Measurements from ENCODE around the gene SLC8A2.

The SLC8A2 gene

GRCh38 chr19:47492137-47492533, 20.4 kb upstream of the SLC8A2 start:
- TF ChIP-seq, protein P1, sequence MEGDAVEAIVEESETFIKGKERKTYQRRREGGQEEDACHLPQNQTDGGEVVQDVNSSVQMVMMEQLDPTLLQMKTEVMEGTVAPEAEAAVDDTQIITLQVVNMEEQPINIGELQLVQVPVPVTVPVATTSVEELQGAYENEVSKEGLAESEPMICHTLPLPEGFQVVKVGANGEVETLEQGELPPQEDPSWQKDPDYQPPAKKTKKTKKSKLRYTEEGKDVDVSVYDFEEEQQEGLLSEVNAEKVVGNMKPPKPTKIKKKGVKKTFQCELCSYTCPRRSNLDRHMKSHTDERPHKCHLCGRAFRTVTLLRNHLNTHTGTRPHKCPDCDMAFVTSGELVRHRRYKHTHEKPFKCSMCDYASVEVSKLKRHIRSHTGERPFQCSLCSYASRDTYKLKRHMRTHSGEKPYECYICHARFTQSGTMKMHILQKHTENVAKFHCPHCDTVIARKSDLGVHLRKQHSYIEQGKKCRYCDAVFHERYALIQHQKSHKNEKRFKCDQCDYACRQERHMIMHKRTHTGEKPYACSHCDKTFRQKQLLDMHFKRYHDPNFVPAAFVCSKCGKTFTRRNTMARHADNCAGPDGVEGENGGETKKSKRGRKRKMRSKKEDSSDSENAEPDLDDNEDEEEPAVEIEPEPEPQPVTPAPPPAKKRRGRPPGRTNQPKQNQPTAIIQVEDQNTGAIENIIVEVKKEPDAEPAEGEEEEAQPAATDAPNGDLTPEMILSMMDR (IDR thresholded peaks at IDR 0.05; ENCODE audit: borderline replicate concordance, insufficient read depth, low read depth, low read length), result no peak
- no peak overlapping the region for H3K4me3 ChIP-seq (ENCODE audit: low read depth, low read length)

- TF ChIP-seq, protein P1 (IDR thresholded peaks at IDR 0.05; ENCODE audit: borderline replicate concordance, insufficient read depth, low read depth, low read length), result no peak
- H3K4me3 ChIP-seq (ENCODE audit: low read depth, low read length), result no peak overlapping the region
These were observed 19.9 kb upstream of the SLC8A2 start for GRCh38 chr19:47491358-47492136.

GRCh38 chr19:47490847-47491246, 19.2 kb upstream of the SLC8A2 start:
- no peak overlapping the region for H3K4me3 ChIP-seq (ENCODE audit: low read depth, low read length)
- TF ChIP-seq, protein P1 (IDR thresholded peaks at IDR 0.05; ENCODE audit: borderline replicate concordance, insufficient read depth, low read depth, low read length), result no peak

GRCh38 chr19:47490031-47490430, 18.3 kb upstream of the SLC8A2 start:
- no peak overlapping the region for H3K4me3 ChIP-seq (ENCODE audit: low read depth, low read length)
- TF ChIP-seq, protein P1 (IDR thresholded peaks at IDR 0.05; ENCODE audit: borderline replicate concordance, insufficient read depth, low read depth, low read length), result no peak

- H3K4me3 ChIP-seq (ENCODE audit: low read depth, low read length), result no peak overlapping the region
- TF ChIP-seq, protein P1 (IDR thresholded peaks at IDR 0.05; ENCODE audit: borderline replicate concordance, insufficient read depth, low read depth, low read length), result no peak
These were observed 17.6 kb upstream of the SLC8A2 start for GRCh38 chr19:47489072-47489914.

GRCh38 chr19:47487551-47488515, 16.1 kb upstream of the SLC8A2 start:
- TF ChIP-seq, protein P1 (IDR thresholded peaks at IDR 0.05; ENCODE audit: borderline replicate concordance, insufficient read depth, low read depth, low read length), result no peak
- H3K4me3 ChIP-seq (ENCODE audit: low read depth, low read length), result no peak overlapping the region

All from GM12875 (cell line).